SJCRH30 (cell line): Measurements from ENCODE around the gene SMAD3. TPM values are rescaled to one million over a fixed set of nuclear protein-coding genes. Genes with fewer than 3 reads are reported as not detected.

Experiments
- DNase-seq, 2 experiments: peaks; one replicate each; pipeline ENCODE4 v3.0.0-alpha.2; 2015 to 2020
- H3K27ac ChIP-seq: fragments of 250-450 bp; sonication (Bioruptor Pico); 2 replicates; pipeline ENCODE4 v1.5.1; 2020; ENCODE audit warnings: mild to moderate bottlenecking, moderate library complexity
- H3K27me3 ChIP-seq: fragments of 250-450 bp; sonication (Bioruptor Pico); 2 replicates; pipeline ENCODE4 v1.5.1; 2020; ENCODE audit warnings: mild to moderate bottlenecking, moderate library complexity
- H3K36me3 ChIP-seq: fragments of 250-450 bp; sonication (Bioruptor Pico); 2 replicates; pipeline ENCODE4 v1.5.1; 2020; ENCODE audit warnings: mild to moderate bottlenecking, moderate library complexity
- H3K4me1 ChIP-seq: fragments of 250-450 bp; sonication (Bioruptor Pico); 2 replicates; pipeline ENCODE4 v1.5.1; 2020; ENCODE audit warnings: mild to moderate bottlenecking, moderate library complexity
- H3K4me3 ChIP-seq: fragments of 250-450 bp; sonication (Bioruptor Pico); 2 replicates; pipeline ENCODE4 v1.5.1; 2020; ENCODE audit warnings: mild to moderate bottlenecking, moderate library complexity
- H3K9me3 ChIP-seq: fragments of 250-450 bp; sonication (Bioruptor Pico); replicated peaks from 2 replicates; pipeline ENCODE4 v1.5.1; 2020; ENCODE audit warnings: mild to moderate bottlenecking, moderate library complexity
- total RNA-seq: library from RNA; depleted of rRNA; stranded (reverse); fragments of >200 nt; shearing (Covaris generic); gene quantifications from 2 replicates; pipeline ENCODE4 v1.2.3, GENCODE V29; 2014

The SMAD3 gene
- total RNA-seq, 1 experiment from 2014 or later, result 23.0 TPM

DNA sequence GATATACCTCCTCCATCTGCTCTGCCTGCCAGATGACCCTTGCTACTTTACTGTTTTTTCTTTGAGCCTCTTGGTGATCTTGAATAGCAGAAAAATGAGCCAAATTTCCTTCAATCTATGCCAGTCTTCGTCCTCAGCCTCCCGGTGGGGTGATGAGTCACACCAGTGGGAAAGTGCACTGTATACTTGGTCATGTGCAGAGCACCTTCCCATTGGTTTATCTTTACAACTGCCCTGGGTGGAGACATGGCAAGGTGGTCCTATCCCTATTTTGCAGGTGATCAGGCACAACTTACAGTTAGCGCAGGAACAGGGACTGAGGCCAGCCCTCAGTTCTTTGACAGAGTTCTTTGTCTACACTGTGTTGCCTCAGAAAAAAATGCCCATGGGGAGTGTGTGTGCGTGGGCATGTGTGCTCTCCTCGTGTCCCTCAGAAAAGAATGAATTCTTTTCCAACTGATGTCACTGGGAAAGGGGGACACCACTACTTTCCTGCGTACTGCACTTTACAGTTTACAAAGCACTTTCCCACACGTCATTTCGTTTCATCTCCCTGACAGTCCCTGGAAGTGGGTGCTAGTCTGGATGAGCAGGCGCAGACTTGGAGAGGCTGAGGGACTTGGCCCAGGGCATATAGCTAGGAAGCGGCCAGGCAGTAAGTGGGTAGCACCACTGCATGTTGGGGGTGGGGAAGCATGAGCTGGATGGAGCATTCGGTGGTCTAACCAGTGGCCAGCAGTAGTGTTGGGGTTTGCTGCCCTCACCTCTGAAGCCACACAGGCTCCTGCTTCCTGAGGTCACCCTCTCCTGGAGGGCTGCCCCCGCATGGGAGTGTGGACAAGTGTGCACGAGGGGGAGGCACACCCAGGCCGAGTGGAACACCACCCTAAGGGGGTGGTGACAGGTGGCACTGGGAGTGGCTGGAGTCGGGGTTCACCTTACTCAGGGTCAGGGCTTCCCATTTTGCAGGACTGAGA is 24.1 kb downstream of the SMAD3 start:
- Histone ChIP-seq H3K27ac (no peak overlapping the region), H3K27me3 (no peaks in the 10 kb centered on the region), H3K9me3 (no peaks in the 10 kb centered on the region), H3K4me1 (peaks cover 45% of the 10 kb centered on the region), H3K36me3 (no peaks in the 10 kb centered on the region; the same call in 1 of the 2 replicates), H3K4me3 (no peak overlapping the region)
- DNase-seq, result peak in 1 of 2 experiments; percentile 19

DNA sequence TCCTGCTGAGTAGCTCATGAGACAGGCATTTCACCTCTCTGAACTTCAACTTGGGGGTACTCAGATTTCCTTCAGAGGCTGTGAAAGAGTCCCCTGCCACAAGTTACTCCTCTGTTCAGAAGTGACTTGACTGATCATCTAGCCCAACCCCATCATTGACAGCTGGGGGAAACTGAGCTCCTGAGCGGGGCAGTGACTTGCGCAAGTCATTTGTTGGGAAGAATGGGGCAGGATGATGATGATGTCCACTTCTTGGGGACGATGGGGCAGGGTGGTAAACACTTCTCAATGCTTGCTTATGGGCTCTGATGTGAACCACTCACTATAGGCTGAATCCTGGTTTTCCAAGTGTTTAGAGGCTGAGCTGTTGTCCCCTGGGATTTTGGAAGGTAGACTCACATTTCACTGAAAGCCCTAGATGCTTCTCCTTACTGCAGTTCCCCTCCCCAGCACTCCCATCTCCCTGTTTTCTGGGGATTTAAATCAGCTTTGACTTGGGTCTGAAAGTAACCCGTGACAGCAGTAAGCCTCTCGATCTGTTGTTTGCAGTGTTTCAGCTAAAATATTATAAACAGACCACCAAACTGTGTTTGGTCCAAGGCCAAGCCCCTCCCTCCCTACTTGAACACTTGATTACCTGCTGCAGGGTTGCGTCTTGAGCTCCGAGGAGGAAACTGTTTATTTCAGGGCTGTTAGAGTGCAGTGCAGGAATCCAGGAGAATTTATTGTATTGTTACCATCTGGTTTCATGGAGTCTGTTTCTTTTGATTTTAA is 25.1 kb downstream of the SMAD3 start:
- no peak overlapping the region for H3K4me3 ChIP-seq
- H3K36me3 ChIP-seq, result no peaks in the 10 kb centered on the region; the same call in 1 of the 2 replicates
- no peaks in the 10 kb centered on the region for H3K9me3 ChIP-seq
- no peaks in the 10 kb centered on the region for H3K27me3 ChIP-seq
- peak; percentile 31 to 67 for DNase-seq
- H3K4me1 ChIP-seq, result peaks cover 45% of the 10 kb centered on the region
- peak overlapping the region; percentile 77 for H3K27ac ChIP-seq

DNA sequence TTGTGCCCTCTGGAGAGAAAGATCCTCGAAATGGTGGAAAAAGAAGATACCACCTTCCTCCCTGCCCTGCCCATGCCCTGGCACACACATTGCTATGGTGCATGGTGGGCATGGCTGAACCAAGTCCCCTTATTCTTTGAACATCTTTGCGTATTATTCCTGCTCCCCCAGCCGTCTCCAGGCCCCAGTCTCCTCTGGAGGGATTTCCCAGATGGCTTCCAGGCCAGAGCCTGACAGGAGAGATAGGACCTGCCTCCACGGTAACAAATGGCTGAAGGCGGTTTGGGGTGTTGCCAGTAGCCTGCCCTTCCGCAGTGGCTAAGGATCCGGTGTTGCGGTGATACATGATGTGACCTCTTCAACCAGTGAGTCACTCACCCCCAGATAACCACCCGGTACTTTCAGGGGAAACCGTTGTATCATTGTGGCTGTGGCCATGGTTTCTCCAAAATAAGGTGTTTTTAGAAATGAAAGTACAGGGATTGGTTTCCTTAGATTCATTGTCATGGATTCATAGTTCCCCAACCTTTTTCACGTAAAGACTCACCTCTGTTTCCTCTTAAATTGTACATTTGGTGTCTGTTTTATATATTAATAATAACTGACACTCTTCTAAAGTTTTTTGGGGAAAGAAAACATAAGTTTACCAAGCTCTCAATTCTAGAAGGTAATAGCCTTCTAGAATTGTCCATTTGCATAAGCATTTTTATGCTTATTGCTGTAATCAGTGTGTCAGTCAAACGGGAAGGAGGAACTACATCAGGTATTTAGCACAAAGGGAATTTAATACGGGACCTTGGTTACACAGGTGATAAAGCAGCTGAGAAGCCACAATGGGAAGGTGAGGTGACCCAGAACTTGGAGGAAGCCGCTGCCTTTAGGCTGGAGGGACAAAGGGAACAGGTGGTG is 25.9 kb downstream of the SMAD3 start:
- H3K36me3 ChIP-seq, result no peaks in the 10 kb centered on the region; the same call in none of the 2 replicates
- peak; percentile 90 to 91 for DNase-seq
- peaks cover 45% of the 10 kb centered on the region for H3K4me1 ChIP-seq
- no peaks in the 10 kb centered on the region for H3K27me3 ChIP-seq
- peak overlapping the region; percentile 77 for H3K27ac ChIP-seq
- no peaks in the 10 kb centered on the region for H3K9me3 ChIP-seq
- no peak overlapping the region for H3K4me3 ChIP-seq

DNA sequence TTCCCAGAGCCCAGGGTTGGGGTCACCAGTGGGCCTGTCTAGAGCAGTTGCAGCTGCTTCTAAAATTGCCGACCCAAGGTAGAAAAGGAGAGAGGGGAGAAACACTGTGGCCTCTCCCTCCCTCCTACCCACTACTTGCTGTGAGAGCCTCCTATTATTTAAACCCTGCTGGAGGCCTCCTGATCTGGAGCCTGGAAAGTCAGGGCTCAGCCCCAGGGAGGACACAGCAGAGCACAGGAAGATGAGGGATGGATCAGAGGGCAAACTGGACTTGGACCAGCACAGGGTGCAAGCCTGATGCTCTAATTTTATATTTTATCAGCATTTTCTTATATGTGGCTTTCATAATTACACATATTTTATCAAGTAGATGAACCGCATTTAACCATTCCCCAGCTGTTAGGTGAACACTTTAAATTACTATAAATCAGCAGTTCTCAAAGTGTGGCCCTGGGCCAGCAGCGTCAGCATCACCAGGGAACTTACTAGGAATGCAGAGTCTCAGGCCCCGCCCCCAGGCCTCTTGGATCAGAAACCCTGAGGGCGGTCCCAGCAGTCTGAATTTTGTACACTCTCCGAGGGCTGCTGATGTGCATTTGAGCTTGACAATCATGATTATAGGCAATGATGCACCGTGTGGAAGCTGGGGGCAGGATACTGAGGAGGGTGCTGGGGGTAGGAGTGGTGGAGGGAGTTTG is 26.7 kb downstream of the SMAD3 start:
- no peaks in the 10 kb centered on the region for H3K9me3 ChIP-seq
- H3K4me3 ChIP-seq, result no peak overlapping the region
- peak overlapping the region; percentile 77 for H3K27ac ChIP-seq
- peaks cover 45% of the 10 kb centered on the region for H3K4me1 ChIP-seq
- no peaks in the 10 kb centered on the region for H3K27me3 ChIP-seq
- DNase-seq, result peak; percentile 63 to 82
- H3K36me3 ChIP-seq, result no peaks in the 10 kb centered on the region; the same call in none of the 2 replicates

DNA sequence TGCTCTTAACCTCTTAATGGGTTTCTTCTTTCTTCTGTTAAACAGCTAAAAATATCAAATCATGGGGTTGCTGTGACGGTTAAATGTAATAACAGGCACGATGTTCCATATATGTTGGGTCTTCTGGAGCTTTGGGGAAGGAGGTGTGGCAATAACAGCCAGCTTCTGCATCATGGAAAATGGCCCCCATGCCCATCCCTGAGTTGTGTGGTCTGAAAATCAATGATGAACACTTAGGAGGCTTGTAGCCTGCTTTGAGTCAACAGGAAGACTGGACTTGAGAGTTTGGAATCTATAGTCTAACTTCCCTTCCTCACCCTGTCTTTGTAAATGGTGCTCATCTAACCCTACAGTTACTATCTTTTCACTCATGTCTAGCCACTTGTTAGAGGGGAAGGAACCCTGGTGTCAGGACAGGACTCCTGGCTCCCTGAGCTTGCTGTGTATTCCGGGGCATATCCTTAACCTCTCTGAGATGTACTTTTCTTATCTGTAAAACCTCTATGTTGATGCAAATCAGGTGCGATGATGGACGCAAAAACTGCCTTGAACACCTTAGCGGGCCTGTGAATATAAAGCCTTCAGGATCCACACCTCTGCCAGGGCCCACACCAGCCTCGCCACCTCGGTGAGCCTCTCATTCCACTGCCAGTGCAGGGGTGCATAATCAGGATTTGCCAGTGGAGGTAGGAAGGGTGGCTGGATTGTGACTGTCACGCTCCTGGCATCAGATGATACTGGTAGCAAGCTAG is 27.5 kb downstream of the SMAD3 start:
- Histone ChIP-seq H3K4me1 (peaks cover 42% of the 10 kb centered on the region), H3K27ac (peak overlapping the region; percentile 77)

DNA sequence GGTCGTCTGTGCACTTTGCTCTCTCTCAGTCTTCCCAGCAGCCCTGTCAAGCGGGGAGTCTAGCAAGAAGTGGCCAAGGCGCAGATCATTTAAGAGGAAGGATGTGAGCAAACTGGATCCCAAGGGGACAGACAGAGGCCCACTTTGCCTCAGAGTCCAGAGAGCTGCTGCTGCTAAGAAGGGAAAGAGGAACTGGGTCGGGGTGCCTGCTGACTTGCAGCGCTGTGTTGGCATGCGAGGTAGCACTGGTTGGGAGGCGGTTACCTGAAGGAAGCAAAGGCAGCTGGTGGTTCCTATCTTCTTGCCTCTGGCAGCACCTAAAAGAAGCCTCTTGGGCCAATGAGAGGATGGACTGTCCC is 28.1 kb downstream of the SMAD3 start:
- DNase-seq, result no peak

More for the DNA sequence above, 27.5 kb downstream of the SMAD3 start:
- H3K27me3 ChIP-seq, result no peaks in the 10 kb centered on the region
- no peak for DNase-seq
- peaks cover 2% of the 10 kb centered on the region for H3K36me3 ChIP-seq
- H3K9me3 ChIP-seq, result no peaks in the 10 kb centered on the region
- H3K4me3 ChIP-seq, result no peak overlapping the region

DNA sequence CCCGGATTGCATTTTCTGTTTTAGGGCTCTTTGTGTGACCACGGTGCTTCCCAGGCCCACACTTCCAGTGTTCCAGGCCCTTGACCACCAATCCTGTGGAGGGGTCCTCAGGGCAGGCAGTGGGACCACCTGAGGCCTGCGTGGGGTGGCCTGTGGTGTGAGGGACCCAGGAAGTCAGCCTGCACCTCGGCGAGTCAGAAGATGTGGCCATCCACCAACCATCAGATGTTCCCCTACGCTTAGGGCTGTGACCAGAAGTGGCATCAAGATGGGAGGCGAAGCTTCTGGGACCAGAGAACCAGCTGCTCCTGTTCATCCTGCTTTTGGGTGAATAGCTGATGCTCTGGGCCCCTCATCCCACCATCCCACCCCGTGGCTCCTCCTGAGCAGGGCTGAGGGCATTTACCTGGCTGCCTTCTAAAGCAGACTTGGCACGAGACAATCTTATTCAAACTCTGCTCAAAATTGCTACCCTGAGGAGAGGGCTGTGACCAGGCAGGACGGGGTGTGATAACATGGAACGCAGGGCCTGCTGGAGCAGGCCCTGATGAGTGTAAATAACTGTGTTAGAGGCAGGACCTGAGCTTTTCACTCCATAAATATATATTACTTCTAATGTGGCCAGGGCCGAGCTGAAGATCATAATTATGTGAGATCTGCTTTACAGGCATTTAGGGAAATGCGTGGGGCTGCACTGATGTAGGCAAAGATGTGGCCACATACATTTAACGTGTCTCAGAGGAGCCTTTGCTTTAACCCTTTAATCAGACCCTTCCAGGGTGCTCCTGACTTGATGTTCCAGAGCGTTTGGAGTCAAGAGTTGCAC is 28.8 kb downstream of the SMAD3 start:
- Histone ChIP-seq H3K27me3 (no peaks in the 10 kb centered on the region), H3K4me3 (no peak overlapping the region), H3K36me3 (peaks cover 2% of the 10 kb centered on the region), H3K4me1 (peaks cover 36% of the 10 kb centered on the region), H3K27ac (no peak overlapping the region), H3K9me3 (no peaks in the 10 kb centered on the region)
- no peak for DNase-seq

More for the DNA sequence above, 28.1 kb downstream of the SMAD3 start:
- Histone ChIP-seq H3K4me1 (peaks cover 42% of the 10 kb centered on the region), H3K4me3 (no peak overlapping the region), H3K27ac (no peak overlapping the region), H3K36me3 (peaks cover 2% of the 10 kb centered on the region), H3K9me3 (no peaks in the 10 kb centered on the region), H3K27me3 (no peaks in the 10 kb centered on the region)

DNA sequence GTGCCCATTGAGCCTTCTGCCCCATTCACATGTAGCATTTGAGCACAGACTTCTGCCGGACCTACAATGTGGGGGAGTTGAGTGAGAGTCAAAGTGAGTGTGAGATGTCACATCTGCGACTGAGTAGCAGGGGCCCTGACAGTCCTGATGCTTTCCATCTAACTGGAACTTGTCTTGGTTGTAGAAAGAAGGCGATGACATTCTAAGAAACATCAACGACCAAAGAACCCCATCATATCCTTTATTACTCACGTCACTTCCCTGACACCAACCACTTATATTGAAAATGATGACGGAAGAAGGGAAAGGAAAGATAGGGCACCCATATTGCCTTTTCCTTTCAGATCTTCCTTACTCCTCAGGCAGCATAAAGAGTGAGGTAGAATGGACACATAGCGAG is 30.5 kb downstream of the SMAD3 start:
- no peak overlapping the region for H3K4me3 ChIP-seq
- peaks cover 2% of the 10 kb centered on the region for H3K36me3 ChIP-seq
- H3K27me3 ChIP-seq, result no peaks in the 10 kb centered on the region
- DNase-seq, result no peak
- peaks cover 19% of the 10 kb centered on the region for H3K4me1 ChIP-seq
- no peak overlapping the region for H3K27ac ChIP-seq
- no peaks in the 10 kb centered on the region for H3K9me3 ChIP-seq

DNA sequence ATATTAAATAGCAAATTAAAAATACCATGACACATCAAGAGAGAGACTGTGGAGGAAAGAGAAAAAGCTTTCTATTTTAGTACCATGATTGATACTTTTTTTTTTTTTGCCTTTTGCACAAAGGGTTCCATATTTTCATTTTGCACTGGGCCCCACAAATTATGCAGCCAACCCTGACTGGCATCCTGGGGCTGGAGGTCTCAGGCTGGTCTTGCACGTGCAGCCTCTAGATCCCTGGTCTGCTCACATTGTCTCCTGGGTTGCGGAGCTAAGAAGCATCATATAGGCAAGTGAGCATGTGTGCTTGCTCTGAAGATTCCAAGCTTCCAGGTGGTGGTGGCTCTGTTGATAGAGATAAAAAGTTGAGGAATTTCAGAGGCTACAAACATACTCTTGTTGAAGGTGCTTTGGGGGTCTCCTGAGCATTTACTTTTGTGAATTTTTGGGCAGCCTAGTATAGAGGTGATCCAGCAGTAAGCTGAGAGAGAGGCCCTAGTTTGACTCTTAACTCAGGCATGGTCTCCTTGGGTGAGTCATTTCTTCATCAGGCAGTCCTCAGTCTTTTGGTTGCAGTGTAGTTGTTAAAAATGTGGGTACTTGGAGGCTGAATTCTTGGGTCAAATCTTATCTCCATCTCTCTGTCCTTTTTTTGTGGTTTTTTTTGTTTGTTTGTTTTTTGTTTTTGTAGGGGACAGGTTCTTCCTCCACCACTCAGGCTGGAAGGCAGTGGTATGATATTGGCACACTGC is 31.3 kb downstream of the SMAD3 start:
- no peak for DNase-seq
- H3K9me3 ChIP-seq, result no peaks in the 10 kb centered on the region
- peaks cover 2% of the 10 kb centered on the region for H3K36me3 ChIP-seq
- no peak overlapping the region for H3K27ac ChIP-seq
- no peaks in the 10 kb centered on the region for H3K27me3 ChIP-seq
- peaks cover 11% of the 10 kb centered on the region for H3K4me1 ChIP-seq
- no peak overlapping the region for H3K4me3 ChIP-seq

DNA sequence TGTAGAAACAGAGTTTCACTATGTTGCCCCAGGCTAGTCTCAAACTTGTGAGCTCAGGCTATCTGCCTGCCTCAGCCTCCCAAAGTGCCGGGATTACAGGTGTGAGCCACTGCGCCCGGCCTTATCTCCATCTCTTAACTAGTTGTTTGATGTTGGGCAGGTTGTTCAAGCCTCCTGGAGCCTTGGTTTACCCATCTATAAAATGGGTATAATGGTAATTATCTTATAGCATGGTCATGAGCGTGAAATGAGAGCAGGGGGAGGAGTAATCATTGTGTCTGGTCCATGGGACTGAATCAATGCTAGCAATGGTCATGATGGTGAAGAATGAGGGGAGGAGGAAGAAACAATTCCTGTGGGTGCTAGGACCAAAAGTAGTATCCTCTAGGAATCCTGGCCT is 32.0 kb downstream of the SMAD3 start:
- H3K4me1 ChIP-seq, result peaks cover 4% of the 10 kb centered on the region
- no peak overlapping the region for H3K27ac ChIP-seq
- peaks cover 2% of the 10 kb centered on the region for H3K36me3 ChIP-seq
- no peak for DNase-seq
- H3K9me3 ChIP-seq, result no peaks in the 10 kb centered on the region
- H3K27me3 ChIP-seq, result no peaks in the 10 kb centered on the region
- no peak overlapping the region for H3K4me3 ChIP-seq

DNA sequence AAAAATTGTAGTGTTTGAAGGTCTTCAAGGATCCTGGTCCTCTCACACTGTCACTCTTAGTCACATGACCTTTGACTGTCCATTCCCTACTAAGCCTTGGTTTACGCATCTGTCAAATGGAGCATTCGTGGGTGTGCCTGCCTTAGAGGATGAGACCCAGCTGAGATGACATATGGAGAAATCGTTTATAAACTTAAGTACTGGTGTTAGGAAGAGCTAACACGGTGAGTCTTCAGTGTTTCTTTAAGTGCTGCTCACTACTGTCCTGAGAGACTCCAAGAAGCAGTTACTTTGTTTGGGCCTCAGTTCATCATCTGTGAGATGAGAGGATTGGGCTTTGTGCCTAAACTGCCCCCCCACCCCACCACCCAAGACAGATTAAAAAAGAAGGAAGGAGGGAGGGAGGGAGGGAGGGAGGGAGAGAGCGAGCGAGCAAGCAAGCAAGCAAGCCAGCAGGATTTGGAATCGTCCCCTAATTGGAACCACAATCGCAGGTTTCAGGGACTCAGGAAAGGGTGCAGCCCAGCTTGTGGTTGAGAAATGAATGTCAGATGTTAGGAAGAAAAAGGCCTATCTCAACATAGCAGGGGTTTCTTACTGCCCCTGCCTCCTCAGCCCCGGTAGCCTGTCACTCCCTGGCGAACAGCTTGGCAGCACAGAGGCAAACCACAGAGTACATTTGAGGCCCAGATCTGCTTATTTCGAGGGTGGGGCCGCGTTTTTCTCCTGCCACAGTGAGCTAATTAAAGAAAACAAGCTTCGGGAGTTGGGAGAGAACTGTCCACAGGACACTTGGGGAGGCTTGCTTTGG is 32.7 kb downstream of the SMAD3 start:
- DNase-seq, result no peak
- Histone ChIP-seq H3K27me3 (no peaks in the 10 kb centered on the region), H3K4me3 (no peak overlapping the region), H3K27ac (no peak overlapping the region), H3K36me3 (peaks cover 6% of the 10 kb centered on the region), H3K4me1 (no peaks in the 10 kb centered on the region), H3K9me3 (no peaks in the 10 kb centered on the region)
